H4 (cell line): Measurements from ENCODE around the gene FBXO38. TPM values are rescaled to one million over a fixed set of nuclear protein-coding genes. Genes with fewer than 3 reads are reported as not detected.

Experiments used
- DNase-seq: peaks from one replicate; pipeline ENCODE4 v3.0.0-alpha.2; 2015; ENCODE audit warnings: low spot score
- total RNA-seq: library from RNA; depleted of rRNA; stranded (reverse); fragments of >200 nt; shearing (Covaris generic); gene quantifications from 2 replicates; pipeline ENCODE4 v1.2.3, GENCODE V29; 2014

FBXO38 gene
- total RNA-seq, 1 experiment from 2014 or later = 30.1 TPM

GRCh38 chr5:148386041-148386440 lies 2.3 kb downstream of the FBXO38 start:
- no peak for DNase-seq

GRCh38 chr5:148387325-148387724 lies 3.6 kb downstream of the FBXO38 start:
- DNase-seq = no peak

GRCh38 chr5:148388696-148389095 lies 4.9 kb downstream of the FBXO38 start:
- DNase-seq = no peak

GRCh38 chr5:148390914-148391313 lies 7.2 kb downstream of the FBXO38 start:
- no peak for DNase-seq

- DNase-seq = no peak
Observed at GRCh38 chr5:148391422-148391821, 7.7 kb downstream of the FBXO38 start.

- no peak for DNase-seq
Observed at GRCh38 chr5:148393390-148393741, 9.6 kb downstream of the FBXO38 start.

GRCh38 chr5:148394587-148395019 lies 10.8 kb downstream of the FBXO38 start:
- DNase-seq = no peak

GRCh38 chr5:148395031-148395430 lies 11.3 kb downstream of the FBXO38 start:
- no peak for DNase-seq

GRCh38 chr5:148397968-148398595 lies 14.3 kb downstream of the FBXO38 start:
- DNase-seq = no peak

- no peak for DNase-seq
Observed at GRCh38 chr5:148398698-148399121, 15.0 kb downstream of the FBXO38 start.

- DNase-seq = no peak
Observed at GRCh38 chr5:148401604-148402003, 17.8 kb downstream of the FBXO38 start.

- no peak for DNase-seq
Observed at GRCh38 chr5:148403344-148403743, 19.6 kb downstream of the FBXO38 start.

GRCh38 chr5:148406406-148406805 lies 22.6 kb downstream of the FBXO38 start:
- no peak for DNase-seq

- no peak for DNase-seq
Observed at GRCh38 chr5:148408092-148408491, 24.3 kb downstream of the FBXO38 start.

- DNase-seq = no peak
Observed at GRCh38 chr5:148412124-148412523, 28.4 kb downstream of the FBXO38 start.

- no peak for DNase-seq
Observed at GRCh38 chr5:148414833-148415232, 31.1 kb downstream of the FBXO38 start.

- no peak for DNase-seq
Observed at GRCh38 chr5:148416416-148416815, 32.7 kb downstream of the FBXO38 start.

- no peak for DNase-seq
Observed at GRCh38 chr5:148416921-148417320, 33.2 kb downstream of the FBXO38 start.

GRCh38 chr5:148418511-148418910 lies 34.8 kb downstream of the FBXO38 start:
- DNase-seq = no peak

- no peak for DNase-seq
Observed at GRCh38 chr5:148421661-148422060, 37.9 kb downstream of the FBXO38 start.

- DNase-seq = no peak
Observed at GRCh38 chr5:148425808-148426207, 42.0 kb downstream of the FBXO38 start.

GRCh38 chr5:148426514-148426913 lies 42.8 kb downstream of the FBXO38 start:
- no peak for DNase-seq

- DNase-seq = no peak
Observed at GRCh38 chr5:148427370-148428042, 43.7 kb downstream of the FBXO38 start.

- no peak for DNase-seq
Observed at GRCh38 chr5:148428848-148429247, 45.1 kb downstream of the FBXO38 start.
